Nephron progenitor cell (in vitro differentiated cells): ENCODE data around the gene IL12RB2.

Source experiments
- DNase-seq: peaks from one replicate; pipeline ENCODE4 v3.0.0; 2021
- H3K27ac Mint-ChIP-seq: 2 replicates; pipeline ENCODE4 v1.8.0; 2021; ENCODE audit warnings: mild to moderate bottlenecking, moderate library complexity, mixed read lengths
- H3K27me3 Mint-ChIP-seq: 2 replicates; pipeline ENCODE4 v1.8.0; 2021; ENCODE audit warnings: mild to moderate bottlenecking, low read depth, mixed read lengths; ENCODE audit not compliant: poor library complexity
- H3K36me3 Mint-ChIP-seq: 2 replicates; pipeline ENCODE4 v1.8.0; 2021; ENCODE audit warnings: low read depth, mixed read lengths
- H3K4me1 Mint-ChIP-seq: 2 replicates; pipeline ENCODE4 v1.8.0; 2021; ENCODE audit warnings: mixed read lengths
- H3K4me3 Mint-ChIP-seq: 2 replicates; pipeline ENCODE4 v1.8.0; 2021; ENCODE audit warnings: mild to moderate bottlenecking, moderate library complexity, mixed read lengths
- H3K9me3 Mint-ChIP-seq: 2 replicates; pipeline ENCODE4 v1.8.0; 2021; ENCODE audit warnings: mild to moderate bottlenecking, moderate library complexity, mixed read lengths
- CTCF ChIP-seq: fragments of 200-600 bp; sonication (generic); IDR thresholded peaks from 2 replicates; pipeline ENCODE4 v1.5.0; 2021; ENCODE audit warnings: antibody characterized with exemption

IL12RB2 gene

GRCh38 chr1:67307251-67308060, at the start of gene IL12RB2:
TSS of gene IL12RB2 (plus strand) at chr1:67307873. CDS start at chr1:67320369, 12,496 bp downstream.
- TF ChIP-seq CTCF = no peak
- Mint-ChIP-seq H3K36me3 (no peaks in the 10 kb centered on the region), H3K27me3 (peaks cover 45% of the 10 kb centered on the region), H3K27ac (no peak within 1 kb of the TSS), H3K9me3 (no peaks in the 10 kb centered on the region), H3K4me1 (no peaks in the 10 kb centered on the region), H3K4me3 (peak within 1 kb of the TSS; percentile 84)
- DNase-seq = peak; percentile 70

- Mint-ChIP-seq H3K4me3 (no peak overlapping the region), H3K9me3 (no peaks in the 10 kb centered on the region), H3K27me3 (no peaks in the 10 kb centered on the region), H3K4me1 (no peaks in the 10 kb centered on the region), H3K27ac (no peak overlapping the region), H3K36me3 (no peaks in the 10 kb centered on the region)
- TF ChIP-seq CTCF = peak; percentile 10
- no peak for DNase-seq
These were observed 46.0 kb upstream of the IL12RB2 start for GRCh38 chr1:67261680-67262079.

GRCh38 chr1:67262735-67263134, 44.9 kb upstream of the IL12RB2 start:
- Mint-ChIP-seq H3K36me3 (no peaks in the 10 kb centered on the region), H3K27me3 (no peaks in the 10 kb centered on the region), H3K9me3 (no peaks in the 10 kb centered on the region), H3K4me1 (no peaks in the 10 kb centered on the region), H3K27ac (no peak overlapping the region), H3K4me3 (no peak overlapping the region)
- DNase-seq = no peak
- no peak for TF ChIP-seq CTCF

GRCh38 chr1:67264152-67264551, 43.5 kb upstream of the IL12RB2 start:
- TF ChIP-seq CTCF = no peak
- Mint-ChIP-seq H3K36me3 (no peaks in the 10 kb centered on the region), H3K27ac (no peak overlapping the region), H3K9me3 (no peaks in the 10 kb centered on the region), H3K4me3 (no peak overlapping the region), H3K4me1 (no peaks in the 10 kb centered on the region), H3K27me3 (no peaks in the 10 kb centered on the region)
- DNase-seq = no peak

- Mint-ChIP-seq H3K27me3 (no peaks in the 10 kb centered on the region), H3K36me3 (no peaks in the 10 kb centered on the region), H3K27ac (no peak overlapping the region), H3K4me1 (no peaks in the 10 kb centered on the region), H3K4me3 (no peak overlapping the region), H3K9me3 (no peaks in the 10 kb centered on the region)
- no peak for DNase-seq
- no peak for TF ChIP-seq CTCF
These were observed 42.8 kb upstream of the IL12RB2 start for GRCh38 chr1:67264899-67265298.

- Mint-ChIP-seq H3K4me3 (no peak overlapping the region), H3K27me3 (no peaks in the 10 kb centered on the region), H3K27ac (no peak overlapping the region), H3K9me3 (peaks cover 12% of the 10 kb centered on the region), H3K4me1 (no peaks in the 10 kb centered on the region), H3K36me3 (no peaks in the 10 kb centered on the region)
- TF ChIP-seq CTCF = no peak
- no peak for DNase-seq
These were observed 38.6 kb upstream of the IL12RB2 start for GRCh38 chr1:67269061-67269460.
